K562 (cell line): ENCODE measurements around the gene CDYL2. TPM values are rescaled to one million over a fixed set of nuclear protein-coding genes. Genes with fewer than 3 reads are reported as not detected.
A peak's percentile ranks its signal among the peaks of the same experiment; 100 is the strongest.

Experiments used
- ATAC-seq: fragments of 200-7000 bp; cut with Tn5 transposase; 3 replicates; pipeline ENCODE4 v1.9.1; 2020; ENCODE audit warnings: moderate library complexity
- BruUV-seq: library from RNA; stranded (reverse); fragments of 400-500 nt; replicated peaks from 2 replicates; lab custom pipeline; 2021; lab: Mats Ljungman, UMichigan
- CTCF ChIA-PET: fragments of 300-600 bp; formaldehyde crosslinking; extraction: SDS; loops from one replicate; lab custom pipeline; 2021; ENCODE audit warnings: low intra/inter-chr PET ratio; lab: Yijun Ruan, JAX
- POLR2A ChIA-PET: fragments of 300-600, 350-650 bp; sonication (Branson Sonifier 250); formaldehyde crosslinking; extraction: SDS; loops from one replicate; lab custom pipeline; 2021; ENCODE audit warnings: antibody characterized with exemption, inconsistent platforms; lab: Yijun Ruan, JAX
- DNase-seq, 4 experiments: peaks; one replicate each; pipeline versions ENCODE4 v3.0.0 to v3.0.0-alpha.2; 2011 to 2018; ENCODE audit warnings: low spot score in 3 of 4, mixed read lengths in 3 of 4; ENCODE audit errors: extremely low read depth in 1 of 4
- FAIRE-seq: peaks from 2 replicates; lab custom pipeline; 2011; peaks lifted over from hg19 to GRCh38; lab: Jason Lieb, UNC
- H2AFZ ChIP-seq: 2 replicates; pipeline ENCODE4 v1.6.0; 2011; ENCODE audit warnings: low read depth, low read length, control low read depth, inconsistent platforms
- H3K27ac ChIP-seq: fragments of 200-600 bp; 3 replicates; pipeline ENCODE4 v1.8.0; 2011; ENCODE audit warnings: low read depth, mild to moderate bottlenecking, control low read depth, inconsistent platforms, low read length, moderate library complexity, mixed read lengths; ENCODE audit errors: extremely low read depth
- H3K27me3 ChIP-seq, 2 experiments: fragments of 300-600 bp in 1 of 2; 2 replicates in 1 of 2; 3 replicates in 1 of 2; pipeline versions ENCODE4 v1.6.0 to v1.8.0; 2011; ENCODE audit warnings: inconsistent platforms in 2 of 2, low read length in 2 of 2, mild to moderate bottlenecking in 1 of 2, mixed read lengths in 1 of 2, moderate library complexity in 1 of 2; ENCODE audit not compliant: control insufficient read depth in 2 of 2, insufficient read depth in 2 of 2
- H3K36me3 ChIP-seq: fragments of 300-600 bp; 3 replicates; pipeline ENCODE4 v1.8.0; 2011; ENCODE audit warnings: mild to moderate bottlenecking, low read length, inconsistent platforms; ENCODE audit not compliant: control insufficient read depth, insufficient read depth
- H3K4me1 ChIP-seq, 2 experiments: fragments of 200-600 bp in 1 of 2; replicated peaks in 1 of 2; 2 replicates in 1 of 2; 3 replicates in 1 of 2; pipeline versions ENCODE4 v1.5.1 to v1.8.0; 2011; ENCODE audit warnings: inconsistent platforms in 2 of 2, low read length in 2 of 2, mild to moderate bottlenecking in 1 of 2, mixed read lengths in 1 of 2, moderate library complexity in 1 of 2; ENCODE audit not compliant: control insufficient read depth in 2 of 2, insufficient read depth in 2 of 2
- H3K4me2 ChIP-seq: 2 replicates; pipeline ENCODE4 v1.6.1; 2011; ENCODE audit warnings: low read length, control low read depth, inconsistent platforms, mixed read lengths; ENCODE audit not compliant: insufficient read depth
- H3K4me3 ChIP-seq: fragments of 200-600 bp; sonication (generic), shearing (Covaris generic); 2 replicates; pipeline ENCODE4 v1.5.1; 2016; ENCODE audit warnings: control low read depth, inconsistent platforms
- H3K79me2 ChIP-seq: fragments of 200-600 bp; 3 replicates; pipeline ENCODE4 v1.8.0; 2011; ENCODE audit warnings: low read length, inconsistent platforms; ENCODE audit not compliant: control insufficient read depth, insufficient read depth
- H3K9ac ChIP-seq, 2 experiments: 2 replicates each; pipeline versions ENCODE4 v1.6.0 to v1.6.1; 2011; ENCODE audit warnings: low read depth in 2 of 2, low read length in 2 of 2, control low read depth in 1 of 2, inconsistent platforms in 1 of 2, mild to moderate bottlenecking in 1 of 2, mixed read lengths in 1 of 2; ENCODE audit not compliant: insufficient read depth in 1 of 2
- H3K9me1 ChIP-seq: one replicate; pipeline ENCODE4 v1.6.0; 2011; ENCODE audit warnings: inconsistent platforms, mild to moderate bottlenecking, low read length, moderate library complexity; ENCODE audit not compliant: control insufficient read depth, insufficient read depth
- H3K9me3 ChIP-seq: replicated peaks from 2 replicates; pipeline ENCODE4 v1.5.1; 2011; ENCODE audit warnings: low read depth, low read length, inconsistent platforms; ENCODE audit not compliant: control insufficient read depth, insufficient read depth
- H4K20me1 ChIP-seq: replicated peaks from 2 replicates; pipeline ENCODE4 v1.6.1; 2011; ENCODE audit warnings: low read length, inconsistent platforms, mixed read lengths; ENCODE audit not compliant: control insufficient read depth, insufficient read depth
- ATF3 ChIP-seq, 2 experiments: fragments of 450-650 bp in 1 of 2; sonication (generic) in 1 of 2; formaldehyde crosslinking in 1 of 2; IDR thresholded peaks in 1 of 2; conservative IDR thresholded peaks in 1 of 2; 2 replicates each; pipeline versions ENCODE4 v1.6.1 to v1.8.1; 2016 to 2023; ENCODE audit warnings: mild to moderate bottlenecking in 2 of 2, moderate library complexity in 2 of 2, inconsistent platforms in 1 of 2, missing genetic modification reagents in 1 of 2
- PKNOX1 ChIP-seq: fragments of 450-650 bp; IDR thresholded peaks from 2 replicates; pipeline ENCODE4 v1.6.1; 2016
- ZNF318 ChIP-seq, 2 experiments: fragments of 450-650 bp; IDR thresholded peaks; 2 replicates each; pipeline ENCODE4 v1.6.1; 2016; ENCODE audit warnings: mild to moderate bottlenecking in 2 of 2, borderline replicate concordance in 1 of 2, low read depth in 1 of 2, moderate library complexity in 1 of 2
- ZNF561 ChIP-seq: fragments of 450-650 bp; formaldehyde crosslinking; conservative IDR thresholded peaks from 2 replicates; pipeline ENCODE4 v1.4.0; 2020; ENCODE audit warnings: mild to moderate bottlenecking, moderate library complexity
- WGBS: fragments of 100-300 bp; shearing (Covaris generic); methylation state at CpG from one replicate; pipeline ENCODE4 v1.1.6; 2016; ENCODE audit warnings: low coverage, mixed read lengths; ENCODE audit not compliant: insufficient coverage; ENCODE audit errors: missing lambda C conversion rate; 5-methylcytosine and 5-hydroxymethylcytosine counted together
- in situ Hi-C: fragments of 300-500 bp; cut with MboI; formaldehyde crosslinking; loops from 4 replicates; pipeline ENCODE4 v1.15.0; 2018; ENCODE audit warnings: inconsistent platforms, mixed read lengths
- intact Hi-C: fragments of 100-400 bp; cut with micrococcal nuclease; formaldehyde crosslinking; loops from 2 replicates; pipeline ENCODE4 v1.14.2; 2022
- polyA plus RNA-seq, 8 experiments: library from polyadenylated mRNA; depleted of rRNA in 4 of 8; stranded (reverse) in 5 of 8; unstranded in 3 of 8; fragments of >200 nt; fragmentation: Nextera tagmentation in 2 of 8; fragmentation: Illumina TruSeq in 1 of 8; extraction: Ambion mirVana in 2 of 8; extraction: Trizol in 1 of 8; gene quantifications; 2 replicates each; pipeline versions ENCODE4 v1.2.1 to v1.2.3, GENCODE V29; 2011 to 2014; ENCODE audit warnings: inconsistent platforms in 1 of 8, missing spikeins in 1 of 8
- total RNA-seq, 7 experiments: library from RNA; depleted of rRNA in 6 of 7; stranded (reverse); fragments of >200 nt in 6 of 7; fragmentation: Illumina TruSeq in 2 of 7; extraction: Trizol in 2 of 7; gene quantifications; 2 replicates each; pipeline versions ENCODE4 v1.2.1 to v1.2.3, GENCODE V29; 2011 to 2021; ENCODE audit warnings: low replicate concordance in 1 of 7

CDYL2 gene
- total and polyA plus RNA-seq, 9 of the 15 experiments (the other 6 are each of a cell fraction or from before 2014, with no cell fraction given): under 0.01 to 0.04 (median 0.01) TPM; not detected in 6

GRCh38 chr16:80744856-80745255 is 59.5 kb downstream of the CDYL2 start:
- FAIRE-seq (no peak), DNase-seq (no peak)
- 0% methylated on average over 4 of the region's 4 CpGs for WGBS
- in situ Hi-C loops: no loop called here
- no peaks in the 10 kb centered on the region for H3K4me1 ChIP-seq
- H3K4me2 ChIP-seq: no peak overlapping the region
- CTCF ChIA-PET: no interaction called here
- H3K4me3 ChIP-seq: no peak overlapping the region
- TF ChIP-seq ZNF561 (CRISPR knock-in tag) (no peak), ATF3 (IDR thresholded peaks at IDR 0.05) (peak; percentile 30; the same call in 1 of the 2 replicates), ATF3 (CRISPR knock-in tag; conservative IDR thresholded peaks at IDR 0.05) (no peak), PKNOX1 (peak; percentile 49), ZNF318 (IDR thresholded peaks at IDR 0.05; ENCODE audit: borderline replicate concordance in 1 of 2, low read depth in 1 of 2) (no peak)
- TF ChIP-seq, all 486 proteins: peak for 2
- no peaks in the 10 kb centered on the region for H3K9me1 ChIP-seq
- H3K27me3 ChIP-seq: no peaks in the 10 kb centered on the region
- H3K79me2 ChIP-seq: no peaks in the 10 kb centered on the region
- no peak overlapping the region for H3K27ac ChIP-seq
- ATAC-seq: peak; percentile 39; the same call in 1 of the 3 replicates
- BruUV-seq: no TSS peak
- intact Hi-C loops: no loop called here
- H2AFZ ChIP-seq: no peak overlapping the region
- H3K36me3 ChIP-seq: no peaks in the 10 kb centered on the region
- no peaks in the 10 kb centered on the region for H3K9me3 ChIP-seq
- no peaks in the 10 kb centered on the region for H4K20me1 ChIP-seq
- POLR2A ChIA-PET: no interaction called here
- no peak overlapping the region for H3K9ac ChIP-seq
